PC-9 (cell line): ENCODE data around the gene PMEL. TPM values are rescaled to one million over a fixed set of nuclear protein-coding genes. Genes with fewer than 3 reads are reported as not detected.
"Not testable (repeated sequence)": the region's sequence is repeated elsewhere in the genome, so short reads cannot be mapped to it uniquely, and the experiment has no call there.

Experiments
- BruUV-seq: library from RNA; stranded (reverse); fragments of 400-500 nt; replicated peaks from 2 replicates; lab custom pipeline; 2021; lab: Mats Ljungman, UMichigan
- CTCF ChIA-PET: fragments of 300-600 bp; sonication (Branson Sonifier 250); formaldehyde crosslinking; loops from one replicate; lab custom pipeline; 2022; ENCODE audit warnings: antibody characterized with exemption; lab: Charles Lee
- POLR2A ChIA-PET: fragments of 300-600 bp; sonication (Branson Sonifier 250); formaldehyde crosslinking; loops from one replicate; lab custom pipeline; 2022; ENCODE audit warnings: antibody characterized with exemption; ENCODE audit not compliant: unreplicated experiment; lab: Charles Lee
- DNase-seq, 2 experiments: peaks; one replicate each; pipeline versions ENCODE4 v3.0.0 to v3.0.0-alpha.2; 2015 to 2022; ENCODE audit warnings: mixed read lengths in 1 of 2
- H2AFZ ChIP-seq: fragments of 200-600 bp; sonication (generic); 2 replicates; pipeline ENCODE4 v1.8.1; 2017; ENCODE audit warnings: antibody characterized with exemption
- H3F3A ChIP-seq: fragments of 200-600 bp; sonication (generic); 2 replicates; pipeline ENCODE4 v1.8.1; 2017; ENCODE audit warnings: antibody characterized with exemption, mild to moderate bottlenecking, low read depth; ENCODE audit not compliant: insufficient read depth
- H3K27ac ChIP-seq: fragments of 200-600 bp; sonication (generic); 2 replicates; pipeline ENCODE4 v1.6.1; 2016; ENCODE audit warnings: mixed run types
- H3K27me3 ChIP-seq: fragments of 200-600 bp; sonication (generic); 2 replicates; pipeline ENCODE4 v1.6.1; 2016; ENCODE audit warnings: low read depth, mixed run types; ENCODE audit not compliant: insufficient read depth
- H3K36me3 ChIP-seq: fragments of 200-600 bp; sonication (generic); 2 replicates; pipeline ENCODE4 v1.6.1; 2016; ENCODE audit warnings: low read depth, mixed run types
- H3K4me1 ChIP-seq: fragments of 200-600 bp; sonication (generic); replicated peaks from 2 replicates; pipeline ENCODE4 v1.6.1; 2016; ENCODE audit warnings: mixed run types; ENCODE audit not compliant: insufficient read depth
- H3K4me2 ChIP-seq: fragments of 200-600 bp; sonication (generic); 2 replicates; pipeline ENCODE4 v1.6.1; 2017; ENCODE audit warnings: mixed run types
- H3K4me3 ChIP-seq: fragments of 200-600 bp; sonication (generic); 2 replicates; pipeline ENCODE4 v1.6.1; 2016; ENCODE audit warnings: mixed run types
- H3K79me2 ChIP-seq: fragments of 200-600 bp; sonication (generic); 2 replicates; pipeline ENCODE4 v1.6.1; 2017; ENCODE audit warnings: low read depth, mixed run types
- H3K9me2 ChIP-seq: fragments of 200-600 bp; sonication (generic); 2 replicates; pipeline ENCODE4 v1.8.1; 2017; ENCODE audit warnings: mild to moderate bottlenecking; ENCODE audit not compliant: insufficient read depth
- H3K9me3 ChIP-seq: fragments of 200-600 bp; sonication (generic); 2 replicates; pipeline ENCODE4 v1.8.1; 2016; ENCODE audit warnings: low read depth; ENCODE audit not compliant: insufficient read depth
- H4K20me1 ChIP-seq: fragments of 200-600 bp; sonication (generic); 2 replicates; pipeline ENCODE4 v1.8.1; 2017; ENCODE audit not compliant: insufficient read depth
- EZH2 ChIP-seq: fragments of 200-600 bp; sonication (generic); IDR thresholded peaks from 2 replicates; pipeline ENCODE4 v1.8.0; 2017; ENCODE audit warnings: antibody characterized with exemption, low read depth
- intact Hi-C: fragments of 100-400 bp; cut with micrococcal nuclease; formaldehyde crosslinking; loops from one replicate; pipeline ENCODE4 v1.10.0; 2022; ENCODE audit not compliant: unreplicated experiment
- total RNA-seq: library from RNA; stranded (reverse); gene quantifications from 2 replicates; pipeline ENCODE4 v1.2.3, GENCODE V29; 2021
- TF ChIP-seq, protein P1 (sequence below): fragments of 200-600 bp; sonication (generic); conservative IDR thresholded peaks from 2 replicates; pipeline ENCODE4 v1.6.1; 2017; ENCODE audit warnings: mixed run types, antibody characterized with exemption, mild to moderate bottlenecking, moderate library complexity

Gene PMEL
- total RNA-seq, 1 experiment from 2014 or later, result 8.7 TPM

DNA sequence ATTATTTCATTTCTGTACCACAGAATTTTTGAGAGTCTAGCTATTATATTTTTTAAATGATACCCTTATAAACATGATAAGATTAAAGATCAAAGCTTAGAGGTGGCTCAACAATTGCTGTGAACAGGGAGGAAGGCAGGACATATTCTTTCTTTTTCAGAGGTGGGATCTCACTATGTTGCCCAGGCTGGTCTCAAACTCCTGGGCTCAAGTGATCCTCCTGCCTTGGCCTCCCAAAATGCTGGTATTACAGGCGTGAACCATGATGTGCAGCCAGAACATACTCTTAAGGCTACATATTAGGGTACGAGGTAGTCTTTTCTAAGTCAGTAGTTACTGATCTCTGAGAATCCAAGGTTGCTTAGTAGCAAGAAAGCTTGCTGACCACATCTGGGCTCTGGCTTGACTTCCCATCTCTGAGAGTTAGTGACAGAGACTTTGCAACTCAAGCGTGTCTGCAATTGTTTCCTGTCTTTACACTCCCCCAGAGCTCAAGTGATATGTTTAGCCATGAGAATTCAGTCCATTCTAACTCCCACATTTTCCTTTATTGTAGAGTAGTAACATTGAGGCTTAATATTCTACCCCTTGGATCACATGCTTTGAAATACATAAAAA, 16.6 kb upstream of the PMEL start:
- Histone ChIP-seq H3K4me2 (0 out of 2 replicates have a peak overlapping the region, but pooled peaks have one; percentile 27), H3F3A (peaks cover 34% of the 10 kb centered on the region), H3K79me2 (peaks cover 22% of the 10 kb centered on the region), H2AFZ (no peak overlapping the region), H3K27me3 (no peaks in the 10 kb centered on the region), H3K4me3 (no peak overlapping the region), H3K9me3 (no peaks in the 10 kb centered on the region), H4K20me1 (0 out of 2 replicates have a peak, but pooled peaks cover 5% of the 10 kb centered on the region), H3K27ac (no peak overlapping the region), H3K4me1 (peaks cover 17% of the 10 kb centered on the region), H3K9me2 (no peaks in the 10 kb centered on the region), H3K36me3 (0 out of 2 replicates have a peak, but pooled peaks cover 17% of the 10 kb centered on the region)
- POLR2A ChIA-PET, result interaction anchor here (0.6 to 0.7 kb wide), 4 partner anchors 9 to 126 kb away, joined by 3 to 12 read pairs (median 9); partner anchors contain the start of gene RAB5B
- intact Hi-C loops, result no loop called here
- CTCF ChIA-PET, result interaction anchor here (0.7 to 1.7 kb wide), 2 partner anchors 47 to 253 kb away, joined by 3 read pairs; no protein-coding TSS in a partner anchor
- BruUV-seq, result no TSS peak
- no peak for DNase-seq
- TF ChIP-seq, protein P1, sequence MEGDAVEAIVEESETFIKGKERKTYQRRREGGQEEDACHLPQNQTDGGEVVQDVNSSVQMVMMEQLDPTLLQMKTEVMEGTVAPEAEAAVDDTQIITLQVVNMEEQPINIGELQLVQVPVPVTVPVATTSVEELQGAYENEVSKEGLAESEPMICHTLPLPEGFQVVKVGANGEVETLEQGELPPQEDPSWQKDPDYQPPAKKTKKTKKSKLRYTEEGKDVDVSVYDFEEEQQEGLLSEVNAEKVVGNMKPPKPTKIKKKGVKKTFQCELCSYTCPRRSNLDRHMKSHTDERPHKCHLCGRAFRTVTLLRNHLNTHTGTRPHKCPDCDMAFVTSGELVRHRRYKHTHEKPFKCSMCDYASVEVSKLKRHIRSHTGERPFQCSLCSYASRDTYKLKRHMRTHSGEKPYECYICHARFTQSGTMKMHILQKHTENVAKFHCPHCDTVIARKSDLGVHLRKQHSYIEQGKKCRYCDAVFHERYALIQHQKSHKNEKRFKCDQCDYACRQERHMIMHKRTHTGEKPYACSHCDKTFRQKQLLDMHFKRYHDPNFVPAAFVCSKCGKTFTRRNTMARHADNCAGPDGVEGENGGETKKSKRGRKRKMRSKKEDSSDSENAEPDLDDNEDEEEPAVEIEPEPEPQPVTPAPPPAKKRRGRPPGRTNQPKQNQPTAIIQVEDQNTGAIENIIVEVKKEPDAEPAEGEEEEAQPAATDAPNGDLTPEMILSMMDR, result no peak
- TF ChIP-seq EZH2, result no peak

DNA sequence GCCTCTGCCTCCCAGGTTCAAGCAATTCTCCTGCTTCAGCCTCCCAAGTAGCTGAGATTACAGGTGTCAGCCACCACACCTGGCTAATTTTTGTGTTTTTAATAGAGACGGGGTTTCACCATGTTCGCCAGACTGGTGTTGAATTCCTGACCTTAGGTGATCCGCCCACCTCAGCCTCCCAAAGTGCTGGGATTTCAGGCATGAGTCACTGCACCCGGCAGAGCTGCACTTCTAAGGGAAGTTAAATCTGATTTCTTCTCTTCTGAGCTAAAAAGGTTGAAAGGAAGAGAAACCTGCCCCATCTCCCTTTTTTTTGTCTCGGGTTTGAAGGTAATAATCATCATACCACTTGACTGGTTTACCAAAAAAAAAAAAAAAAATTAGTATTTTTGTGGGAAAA, 16.0 kb upstream of the PMEL start:
- Histone ChIP-seq H3K4me2 (0 out of 2 replicates have a peak overlapping the region, but pooled peaks have one; percentile 27), H3K27ac (peak overlapping the region; percentile 38; the same call in 1 of the 2 replicates)
- DNase-seq, result peak; percentile 55 to 65

DNA sequence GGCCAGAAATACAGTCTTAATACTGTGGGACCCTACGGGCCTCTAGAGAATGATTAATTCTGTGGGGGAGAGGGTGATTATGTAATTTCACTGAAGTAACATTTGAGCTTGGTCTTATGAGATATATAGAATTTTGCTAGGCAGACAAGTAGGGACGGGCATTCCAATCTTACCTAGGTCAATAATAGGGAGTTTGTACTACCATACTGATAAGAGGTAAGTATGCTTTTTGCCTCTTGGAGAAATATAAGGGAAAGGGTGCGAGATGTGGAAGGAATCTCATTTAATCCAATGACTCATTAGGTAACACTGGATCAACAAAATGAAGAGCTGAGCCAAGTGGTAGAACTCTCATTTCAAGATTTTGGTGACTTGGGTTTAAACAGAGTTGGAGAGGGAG, 13.2 kb upstream of the PMEL start:
- peaks cover 24% of the 10 kb centered on the region for H3K4me1 ChIP-seq
- H2AFZ ChIP-seq, result no peak overlapping the region
- intact Hi-C loops, result no loop called here
- H3K4me2 ChIP-seq, result no peak overlapping the region
- no peak overlapping the region for H3K4me3 ChIP-seq
- TF ChIP-seq, protein P1, result no peak
- TF ChIP-seq EZH2, result no peak
- H3K9me2 ChIP-seq, result no peaks in the 10 kb centered on the region
- DNase-seq, result no peak
- no peaks in the 10 kb centered on the region for H3K27me3 ChIP-seq
- H3K79me2 ChIP-seq, result peaks cover 51% of the 10 kb centered on the region
- no peaks in the 10 kb centered on the region for H3K9me3 ChIP-seq
- H3F3A ChIP-seq, result peaks cover 34% of the 10 kb centered on the region
- POLR2A ChIA-PET, result no interaction called here
- CTCF ChIA-PET, result interaction anchor here (0.6 kb wide), 1 partner anchor 308 kb away, joined by 15 read pairs; no protein-coding TSS in a partner anchor
- H4K20me1 ChIP-seq, result 0 out of 2 replicates have a peak, but pooled peaks cover 5% of the 10 kb centered on the region
- no peak overlapping the region for H3K27ac ChIP-seq
- H3K36me3 ChIP-seq, result 0 out of 2 replicates have a peak, but pooled peaks cover 6% of the 10 kb centered on the region
- BruUV-seq, result no TSS peak

More for the DNA sequence above, 16.0 kb upstream of the PMEL start:
- Histone ChIP-seq H3F3A (peaks cover 34% of the 10 kb centered on the region), H3K79me2 (peaks cover 24% of the 10 kb centered on the region), H3K36me3 (0 out of 2 replicates have a peak, but pooled peaks cover 17% of the 10 kb centered on the region), H3K4me1 (peaks cover 17% of the 10 kb centered on the region)
- ChIA-PET CTCF (interaction anchor here (0.7 kb wide), 1 partner anchor 253 kb away, joined by 3 read pairs; no protein-coding TSS in a partner anchor), POLR2A (interaction anchor here (0.6 to 0.7 kb wide), 2 partner anchors 20 to 24 kb away, joined by 9 to 12 read pairs; no protein-coding TSS in a partner anchor)
- H4K20me1 ChIP-seq, H3K9me3 ChIP-seq, BruUV-seq, intact Hi-C loops, H3K9me2 ChIP-seq, H2AFZ ChIP-seq, H3K27me3 ChIP-seq, H3K4me3 ChIP-seq: not testable (repeated sequence)
